Neural progenitor cell (in vitro differentiated cells): ENCODE data around the gene PPP2R5D.

Experiments used
- EZH2 ChIP-seq: fragments of 200-600 bp; sonication (generic); IDR thresholded peaks from 2 replicates; pipeline ENCODE4 v1.6.1; 2017; ENCODE audit warnings: antibody characterized with exemption, mild to moderate bottlenecking, moderate library complexity
- EZH2phosphoT487 ChIP-seq: fragments of 200-600 bp; sonication (generic); IDR thresholded peaks from 2 replicates; pipeline ENCODE4 v1.6.1; 2017; ENCODE audit warnings: antibody characterized with exemption
- TF ChIP-seq, protein P1 (sequence below): fragments of 200-600 bp; sonication (generic); IDR thresholded peaks from 2 replicates; pipeline ENCODE4 v1.5.1; 2017; ENCODE audit warnings: antibody characterized with exemption, mild to moderate bottlenecking

DNA sequence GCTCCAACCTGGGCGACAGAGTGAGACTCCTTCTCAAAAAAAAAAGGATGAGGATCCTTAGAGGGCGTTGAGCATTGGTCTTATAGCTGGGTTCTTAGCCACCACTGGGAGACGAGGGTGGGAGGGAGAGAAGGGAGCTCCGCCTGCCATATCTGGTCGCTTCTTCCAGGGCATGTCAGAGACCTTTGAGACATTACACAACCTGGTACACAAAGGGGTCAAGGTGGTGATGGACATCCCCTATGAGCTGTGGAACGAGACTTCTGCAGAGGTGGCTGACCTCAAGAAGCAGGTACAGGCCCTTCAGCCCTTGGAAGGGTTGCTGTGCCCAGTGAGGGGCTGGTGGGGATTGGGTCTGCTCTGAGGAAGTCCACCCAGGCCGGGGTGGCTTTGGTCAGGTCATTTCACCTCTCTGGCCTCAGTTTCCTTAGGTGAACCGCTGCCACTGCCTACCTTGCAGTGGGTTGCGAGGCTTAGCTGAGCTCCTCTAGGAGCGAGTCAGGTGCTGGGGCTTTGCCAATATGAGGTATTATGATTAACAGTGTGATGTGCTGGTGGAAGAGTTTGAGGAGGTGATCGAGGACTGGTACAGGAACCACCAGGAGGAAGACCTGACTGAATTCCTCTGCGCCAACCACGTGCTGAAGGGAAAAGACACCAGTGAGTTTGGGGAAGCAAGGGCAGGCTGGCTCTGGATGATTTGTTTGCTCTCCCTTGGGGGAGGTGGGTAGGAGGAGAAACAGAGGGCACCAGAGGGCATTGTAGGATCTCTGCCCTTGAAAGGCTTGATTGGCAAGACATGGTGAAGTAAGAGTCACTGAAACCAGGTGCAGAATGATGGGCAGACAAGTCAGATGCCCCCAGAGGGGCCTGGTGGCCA lies 46.6 kb upstream of the PPP2R5D start:
- no peak for TF ChIP-seq EZH2
- TF ChIP-seq, protein P1, sequence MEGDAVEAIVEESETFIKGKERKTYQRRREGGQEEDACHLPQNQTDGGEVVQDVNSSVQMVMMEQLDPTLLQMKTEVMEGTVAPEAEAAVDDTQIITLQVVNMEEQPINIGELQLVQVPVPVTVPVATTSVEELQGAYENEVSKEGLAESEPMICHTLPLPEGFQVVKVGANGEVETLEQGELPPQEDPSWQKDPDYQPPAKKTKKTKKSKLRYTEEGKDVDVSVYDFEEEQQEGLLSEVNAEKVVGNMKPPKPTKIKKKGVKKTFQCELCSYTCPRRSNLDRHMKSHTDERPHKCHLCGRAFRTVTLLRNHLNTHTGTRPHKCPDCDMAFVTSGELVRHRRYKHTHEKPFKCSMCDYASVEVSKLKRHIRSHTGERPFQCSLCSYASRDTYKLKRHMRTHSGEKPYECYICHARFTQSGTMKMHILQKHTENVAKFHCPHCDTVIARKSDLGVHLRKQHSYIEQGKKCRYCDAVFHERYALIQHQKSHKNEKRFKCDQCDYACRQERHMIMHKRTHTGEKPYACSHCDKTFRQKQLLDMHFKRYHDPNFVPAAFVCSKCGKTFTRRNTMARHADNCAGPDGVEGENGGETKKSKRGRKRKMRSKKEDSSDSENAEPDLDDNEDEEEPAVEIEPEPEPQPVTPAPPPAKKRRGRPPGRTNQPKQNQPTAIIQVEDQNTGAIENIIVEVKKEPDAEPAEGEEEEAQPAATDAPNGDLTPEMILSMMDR, result no peak
- TF ChIP-seq EZH2phosphoT487, result no peak
